HepG2 (cell line): Measurements from ENCODE around the gene ZC3H7B. TPM values are rescaled to one million over a fixed set of nuclear protein-coding genes. Genes with fewer than 3 reads are reported as not detected.

Experiments used
- ASH2L ChIP-seq: fragments of 300-600, 200-600 bp; sonication (generic); IDR thresholded peaks from 2 replicates; pipeline ENCODE4 v1.7.0; 2017; ENCODE audit warnings: low read depth, mild to moderate bottlenecking, moderate library complexity, mixed read lengths, low read length; ENCODE audit not compliant: insufficient read length
- CHD4 ChIP-seq: fragments of 200-600 bp; sonication (generic); IDR thresholded peaks from 2 replicates; pipeline ENCODE4 v1.7.0; 2017; ENCODE audit warnings: mild to moderate bottlenecking, low read length, borderline replicate concordance
- JUN ChIP-seq: sonication (generic); formaldehyde crosslinking; IDR thresholded peaks from 2 replicates; pipeline ENCODE4 v1.4.0; 2020; ENCODE audit warnings: mild to moderate bottlenecking, missing genetic modification reagents
- KLF13 ChIP-seq: sonication (generic); formaldehyde crosslinking; IDR thresholded peaks from 2 replicates; pipeline ENCODE4 v1.4.0; 2020; ENCODE audit warnings: mild to moderate bottlenecking, missing genetic modification reagents
- SAP130 ChIP-seq: IDR thresholded peaks from 2 replicates; pipeline ENCODE4 v1.6.1; 2016; ENCODE audit warnings: low read depth
- ZFX ChIP-seq: sonication (generic); formaldehyde crosslinking; IDR thresholded peaks from 2 replicates; pipeline ENCODE4 v1.4.0; 2020; ENCODE audit warnings: mild to moderate bottlenecking, low read depth, missing genetic modification reagents, moderate library complexity
- ZIK1 ChIP-seq: sonication (generic); formaldehyde crosslinking; IDR thresholded peaks from 2 replicates; pipeline ENCODE4 v1.5.0; 2020; ENCODE audit warnings: mild to moderate bottlenecking, low read depth, missing genetic modification reagents, borderline replicate concordance
- ZSCAN22 ChIP-seq: sonication (generic); formaldehyde crosslinking; IDR thresholded peaks from 2 replicates; pipeline ENCODE4 v1.4.0; 2020; ENCODE audit warnings: mild to moderate bottlenecking, missing genetic modification reagents
- polyA plus RNA-seq, 8 experiments: library from polyadenylated mRNA; depleted of rRNA in 3 of 8; stranded (reverse) in 7 of 8; unstranded in 1 of 8; fragments of >200 nt; fragmentation: Illumina TruSeq in 4 of 8; extraction: Trizol in 4 of 8; gene quantifications; 2 replicates each; pipeline versions ENCODE4 v1.2.1 to v1.2.3, GENCODE V29; 2011 to 2016; ENCODE audit warnings: low read depth in 4 of 8, missing spikeins in 1 of 8, mixed read lengths in 1 of 8; ENCODE audit not compliant: insufficient read depth in 1 of 8
- total RNA-seq, 5 experiments: library from RNA; depleted of rRNA; stranded (reverse); fragments of >200 nt; fragmentation: Illumina TruSeq; extraction: Trizol; gene quantifications; 2 replicates each; pipeline ENCODE4 v1.2.3, GENCODE V29; 2016; ENCODE audit warnings: low read depth in 1 of 5
- TF ChIP-seq, protein P1 (sequence below): sonication (generic); formaldehyde crosslinking; IDR thresholded peaks from 2 replicates; pipeline ENCODE4 v1.5.0; 2020; ENCODE audit warnings: mild to moderate bottlenecking, low read depth, missing genetic modification reagents, borderline replicate concordance
- TF ChIP-seq, protein P2 (sequence below): sonication (generic); formaldehyde crosslinking; IDR thresholded peaks from 2 replicates; pipeline ENCODE4 v1.4.0; 2020; ENCODE audit warnings: mild to moderate bottlenecking, missing genetic modification reagents
- TF ChIP-seq, protein P3 (sequence below): sonication (generic); formaldehyde crosslinking; IDR thresholded peaks from 2 replicates; pipeline ENCODE4 v1.5.1; 2020; ENCODE audit warnings: missing genetic modification reagents, mild to moderate bottlenecking, borderline replicate concordance
- TF ChIP-seq, protein P4 (sequence below): sonication (generic); formaldehyde crosslinking; IDR thresholded peaks from 2 replicates; pipeline ENCODE4 v1.5.1; 2020; ENCODE audit warnings: mild to moderate bottlenecking, missing genetic modification reagents, moderate library complexity
- TF ChIP-seq, protein P5 (sequence below): sonication (generic); formaldehyde crosslinking; IDR thresholded peaks from 2 replicates; pipeline ENCODE4 v1.5.1; 2020; ENCODE audit warnings: mild to moderate bottlenecking, moderate library complexity, missing genetic modification reagents
- TF ChIP-seq, protein P6 (sequence below): sonication (generic); formaldehyde crosslinking; conservative IDR thresholded peaks from 2 replicates; pipeline ENCODE4 v1.8.0; 2022; ENCODE audit warnings: low read depth, missing genetic modification reagents
- TF ChIP-seq, protein P7 (sequence below): IDR thresholded peaks from 2 replicates; pipeline ENCODE4 v1.6.1; 2016; ENCODE audit warnings: low read depth
- TF ChIP-seq, protein P8 (sequence below): sonication (generic); formaldehyde crosslinking; IDR thresholded peaks from 2 replicates; pipeline ENCODE4 v1.8.0; 2023; ENCODE audit warnings: mild to moderate bottlenecking, missing genetic modification reagents

Gene ZC3H7B
- total and polyA plus RNA-seq, 2 of the 13 experiments (the other 11 are each of a cell fraction or from before 2014, with no cell fraction given), result 26.4 to 37.2 TPM

DNA sequence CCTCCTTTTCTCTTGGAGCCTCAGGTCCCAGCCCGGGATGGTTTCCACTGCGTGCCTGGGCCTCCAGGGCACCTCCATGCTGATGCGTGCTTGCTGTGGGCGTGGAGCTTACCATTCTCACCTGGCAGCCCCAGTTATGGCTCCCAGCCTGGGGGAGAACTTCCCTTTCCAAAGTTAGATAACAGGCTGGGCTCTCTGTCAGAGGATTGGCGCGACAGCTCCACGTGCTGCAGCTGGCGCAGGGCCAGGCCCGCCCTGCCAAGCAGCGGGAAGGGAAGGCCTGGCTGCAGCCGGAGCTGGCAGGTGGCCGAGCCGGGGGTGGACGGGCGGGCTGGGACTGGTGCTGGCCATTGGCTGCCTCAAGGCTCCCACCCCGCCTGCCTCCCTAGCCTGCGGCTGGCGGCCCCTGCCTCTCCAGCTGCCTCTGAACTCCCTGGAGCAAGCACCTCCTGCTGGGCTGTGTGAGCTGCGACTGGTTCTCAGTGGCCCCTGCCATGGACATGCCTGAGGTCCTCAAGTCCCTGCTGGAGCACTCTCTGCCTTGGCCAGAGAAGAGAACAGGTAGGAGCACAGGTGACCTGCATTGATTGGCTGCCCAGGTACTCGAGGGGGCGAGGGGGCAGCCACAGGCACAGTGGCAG is 65.8 kb downstream of the ZC3H7B start (continued):
- TF ChIP-seq, protein P1, sequence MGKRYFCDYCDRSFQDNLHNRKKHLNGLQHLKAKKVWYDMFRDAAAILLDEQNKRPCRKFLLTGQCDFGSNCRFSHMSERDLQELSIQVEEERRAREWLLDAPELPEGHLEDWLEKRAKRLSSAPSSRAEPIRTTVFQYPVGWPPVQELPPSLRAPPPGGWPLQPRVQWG (CRISPR knock-in tag), result no peak
- TF ChIP-seq, protein P2, sequence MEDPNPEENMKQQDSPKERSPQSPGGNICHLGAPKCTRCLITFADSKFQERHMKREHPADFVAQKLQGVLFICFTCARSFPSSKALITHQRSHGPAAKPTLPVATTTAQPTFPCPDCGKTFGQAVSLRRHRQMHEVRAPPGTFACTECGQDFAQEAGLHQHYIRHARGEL, result no peak
- TF ChIP-seq ZIK1 (CRISPR knock-in tag), result 0 out of 2 replicates have a peak, but pooled peaks have one; percentile 70
- TF ChIP-seq ASH2L, result peak; percentile 28
- TF ChIP-seq ZSCAN22 (CRISPR knock-in tag), result no peak
- peak; percentile 95 for TF ChIP-seq SAP130
- TF ChIP-seq, protein P3, sequence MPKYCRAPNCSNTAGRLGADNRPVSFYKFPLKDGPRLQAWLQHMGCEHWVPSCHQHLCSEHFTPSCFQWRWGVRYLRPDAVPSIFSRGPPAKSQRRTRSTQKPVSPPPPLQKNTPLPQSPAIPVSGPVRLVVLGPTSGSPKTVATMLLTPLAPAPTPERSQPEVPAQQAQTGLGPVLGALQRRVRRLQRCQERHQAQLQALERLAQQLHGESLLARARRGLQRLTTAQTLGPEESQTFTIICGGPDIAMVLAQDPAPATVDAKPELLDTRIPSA, result no peak
- no peak for TF ChIP-seq KLF13 (CRISPR knock-in tag)
- TF ChIP-seq, protein P4, sequence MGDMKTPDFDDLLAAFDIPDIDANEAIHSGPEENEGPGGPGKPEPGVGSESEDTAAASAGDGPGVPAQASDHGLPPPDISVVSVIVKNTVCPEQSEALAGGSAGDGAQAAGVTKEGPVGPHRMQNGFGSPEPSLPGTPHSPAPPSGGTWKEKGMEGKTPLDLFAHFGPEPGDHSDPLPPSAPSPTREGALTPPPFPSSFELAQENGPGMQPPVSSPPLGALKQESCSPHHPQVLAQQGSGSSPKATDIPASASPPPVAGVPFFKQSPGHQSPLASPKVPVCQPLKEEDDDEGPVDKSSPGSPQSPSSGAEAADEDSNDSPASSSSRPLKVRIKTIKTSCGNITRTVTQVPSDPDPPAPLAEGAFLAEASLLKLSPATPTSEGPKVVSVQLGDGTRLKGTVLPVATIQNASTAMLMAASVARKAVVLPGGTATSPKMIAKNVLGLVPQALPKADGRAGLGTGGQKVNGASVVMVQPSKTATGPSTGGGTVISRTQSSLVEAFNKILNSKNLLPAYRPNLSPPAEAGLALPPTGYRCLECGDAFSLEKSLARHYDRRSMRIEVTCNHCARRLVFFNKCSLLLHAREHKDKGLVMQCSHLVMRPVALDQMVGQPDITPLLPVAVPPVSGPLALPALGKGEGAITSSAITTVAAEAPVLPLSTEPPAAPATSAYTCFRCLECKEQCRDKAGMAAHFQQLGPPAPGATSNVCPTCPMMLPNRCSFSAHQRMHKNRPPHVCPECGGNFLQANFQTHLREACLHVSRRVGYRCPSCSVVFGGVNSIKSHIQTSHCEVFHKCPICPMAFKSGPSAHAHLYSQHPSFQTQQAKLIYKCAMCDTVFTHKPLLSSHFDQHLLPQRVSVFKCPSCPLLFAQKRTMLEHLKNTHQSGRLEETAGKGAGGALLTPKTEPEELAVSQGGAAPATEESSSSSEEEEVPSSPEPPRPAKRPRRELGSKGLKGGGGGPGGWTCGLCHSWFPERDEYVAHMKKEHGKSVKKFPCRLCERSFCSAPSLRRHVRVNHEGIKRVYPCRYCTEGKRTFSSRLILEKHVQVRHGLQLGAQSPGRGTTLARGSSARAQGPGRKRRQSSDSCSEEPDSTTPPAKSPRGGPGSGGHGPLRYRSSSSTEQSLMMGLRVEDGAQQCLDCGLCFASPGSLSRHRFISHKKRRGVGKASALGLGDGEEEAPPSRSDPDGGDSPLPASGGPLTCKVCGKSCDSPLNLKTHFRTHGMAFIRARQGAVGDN (CRISPR knock-in tag), result peak; percentile 97
- TF ChIP-seq, protein P5, sequence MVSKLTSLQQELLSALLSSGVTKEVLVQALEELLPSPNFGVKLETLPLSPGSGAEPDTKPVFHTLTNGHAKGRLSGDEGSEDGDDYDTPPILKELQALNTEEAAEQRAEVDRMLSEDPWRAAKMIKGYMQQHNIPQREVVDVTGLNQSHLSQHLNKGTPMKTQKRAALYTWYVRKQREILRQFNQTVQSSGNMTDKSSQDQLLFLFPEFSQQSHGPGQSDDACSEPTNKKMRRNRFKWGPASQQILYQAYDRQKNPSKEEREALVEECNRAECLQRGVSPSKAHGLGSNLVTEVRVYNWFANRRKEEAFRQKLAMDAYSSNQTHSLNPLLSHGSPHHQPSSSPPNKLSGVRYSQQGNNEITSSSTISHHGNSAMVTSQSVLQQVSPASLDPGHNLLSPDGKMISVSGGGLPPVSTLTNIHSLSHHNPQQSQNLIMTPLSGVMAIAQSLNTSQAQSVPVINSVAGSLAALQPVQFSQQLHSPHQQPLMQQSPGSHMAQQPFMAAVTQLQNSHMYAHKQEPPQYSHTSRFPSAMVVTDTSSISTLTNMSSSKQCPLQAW, result peak; percentile 55; the same call in 1 of the 2 replicates
- TF ChIP-seq ZFX, result peak; percentile 85
- no peak for TF ChIP-seq CHD4
- TF ChIP-seq, protein P6, sequence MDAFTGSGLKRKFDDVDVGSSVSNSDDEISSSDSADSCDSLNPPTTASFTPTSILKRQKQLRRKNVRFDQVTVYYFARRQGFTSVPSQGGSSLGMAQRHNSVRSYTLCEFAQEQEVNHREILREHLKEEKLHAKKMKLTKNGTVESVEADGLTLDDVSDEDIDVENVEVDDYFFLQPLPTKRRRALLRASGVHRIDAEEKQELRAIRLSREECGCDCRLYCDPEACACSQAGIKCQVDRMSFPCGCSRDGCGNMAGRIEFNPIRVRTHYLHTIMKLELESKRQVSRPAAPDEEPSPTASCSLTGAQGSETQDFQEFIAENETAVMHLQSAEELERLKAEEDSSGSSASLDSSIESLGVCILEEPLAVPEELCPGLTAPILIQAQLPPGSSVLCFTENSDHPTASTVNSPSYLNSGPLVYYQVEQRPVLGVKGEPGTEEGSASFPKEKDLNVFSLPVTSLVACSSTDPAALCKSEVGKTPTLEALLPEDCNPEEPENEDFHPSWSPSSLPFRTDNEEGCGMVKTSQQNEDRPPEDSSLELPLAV (CRISPR knock-in tag), result no peak
- TF ChIP-seq, protein P7, sequence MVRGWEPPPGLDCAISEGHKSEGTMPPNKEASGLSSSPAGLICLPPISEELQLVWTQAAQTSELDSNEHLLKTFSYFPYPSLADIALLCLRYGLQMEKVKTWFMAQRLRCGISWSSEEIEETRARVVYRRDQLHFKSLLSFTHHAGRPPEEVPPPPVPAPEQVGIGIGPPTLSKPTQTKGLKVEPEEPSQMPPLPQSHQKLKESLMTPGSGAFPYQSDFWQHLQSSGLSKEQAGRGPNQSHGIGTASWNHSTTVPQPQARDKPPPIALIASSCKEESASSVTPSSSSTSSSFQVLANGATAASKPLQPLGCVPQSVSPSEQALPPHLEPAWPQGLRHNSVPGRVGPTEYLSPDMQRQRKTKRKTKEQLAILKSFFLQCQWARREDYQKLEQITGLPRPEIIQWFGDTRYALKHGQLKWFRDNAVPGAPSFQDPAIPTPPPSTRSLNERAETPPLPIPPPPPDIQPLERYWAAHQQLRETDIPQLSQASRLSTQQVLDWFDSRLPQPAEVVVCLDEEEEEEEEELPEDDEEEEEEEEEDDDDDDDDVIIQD, result no peak
- TF ChIP-seq JUN (CRISPR knock-in tag), result no peak
- TF ChIP-seq, protein P8, sequence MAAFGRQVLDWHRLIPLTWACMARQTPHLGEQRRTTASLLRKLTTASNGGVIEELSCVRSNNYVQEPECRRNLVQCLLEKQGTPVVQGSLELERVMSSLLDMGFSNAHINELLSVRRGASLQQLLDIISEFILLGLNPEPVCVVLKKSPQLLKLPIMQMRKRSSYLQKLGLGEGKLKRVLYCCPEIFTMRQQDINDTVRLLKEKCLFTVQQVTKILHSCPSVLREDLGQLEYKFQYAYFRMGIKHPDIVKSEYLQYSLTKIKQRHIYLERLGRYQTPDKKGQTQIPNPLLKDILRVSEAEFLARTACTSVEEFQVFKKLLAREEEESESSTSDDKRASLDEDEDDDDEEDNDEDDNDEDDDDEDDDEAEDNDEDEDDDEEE (CRISPR knock-in tag), result no peak
